ENCODE results near the gene DDX1.

The DDX1 gene

GRCh38 chr2:15623898-15624541 is 32.4 kb downstream of the DDX1 start:
- no peak for DNase-seq (ENCODE audit: low spot score)
- no peak for TF ChIP-seq CTCF (IDR thresholded peaks at IDR 0.05; ENCODE audit: extremely low read depth, missing control alignments)

- no peak for TF ChIP-seq CTCF (IDR thresholded peaks at IDR 0.05; ENCODE audit: extremely low read depth, missing control alignments)
- DNase-seq (ENCODE audit: low spot score) = no peak
Measured at GRCh38 chr2:15624903-15625302, 33.2 kb downstream of the DDX1 start.

- no peak for TF ChIP-seq CTCF (IDR thresholded peaks at IDR 0.05; ENCODE audit: extremely low read depth, missing control alignments)
- no peak for DNase-seq (ENCODE audit: low spot score)
Measured at GRCh38 chr2:15625344-15626036, 33.8 kb downstream of the DDX1 start.

- TF ChIP-seq CTCF (IDR thresholded peaks at IDR 0.05; ENCODE audit: extremely low read depth, missing control alignments) = no peak
- no peak for DNase-seq (ENCODE audit: low spot score)
Measured at GRCh38 chr2:15626126-15626525, 34.5 kb downstream of the DDX1 start.

- TF ChIP-seq CTCF (IDR thresholded peaks at IDR 0.05; ENCODE audit: extremely low read depth, missing control alignments) = no peak
- DNase-seq (ENCODE audit: low spot score) = no peak
Measured at GRCh38 chr2:15626967-15627366, 35.3 kb downstream of the DDX1 start.

- no peak for TF ChIP-seq CTCF (IDR thresholded peaks at IDR 0.05; ENCODE audit: extremely low read depth, missing control alignments)
- no peak for DNase-seq (ENCODE audit: low spot score)
Measured at GRCh38 chr2:15627817-15628684, 36.4 kb downstream of the DDX1 start.
